NCI-H526 treated with DMSO at 0.1 percent for 48 hours (cell line): ENCODE measurements around the gene NHSL2.

ENCODE experiments used
- DNase-seq: peaks from one replicate; lab custom pipeline; 2025; lab: John Stamatoyannopoulos, UW

Gene NHSL2

DNA sequence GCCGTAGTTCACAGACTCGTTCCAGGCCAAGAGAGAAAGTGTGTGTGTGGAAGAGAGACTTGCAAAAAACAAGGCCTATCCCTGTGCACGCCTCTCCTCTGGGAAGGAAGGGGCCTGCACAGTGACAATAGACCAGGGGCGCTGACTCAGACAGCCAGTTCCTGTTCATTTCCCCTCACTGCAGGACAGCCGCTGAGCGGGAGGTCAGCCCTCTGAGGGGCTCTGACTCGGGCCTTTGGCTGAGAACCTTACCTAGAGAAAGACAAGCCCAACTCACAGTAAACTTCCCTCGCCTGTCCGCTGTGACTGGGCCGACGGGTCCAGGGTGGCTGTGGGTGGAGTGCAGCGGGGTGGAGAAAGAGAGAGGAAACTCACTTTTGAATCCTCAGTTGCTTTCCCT is 169.0 kb downstream of the NHSL2 start:
- no peak for DNase-seq

DNA sequence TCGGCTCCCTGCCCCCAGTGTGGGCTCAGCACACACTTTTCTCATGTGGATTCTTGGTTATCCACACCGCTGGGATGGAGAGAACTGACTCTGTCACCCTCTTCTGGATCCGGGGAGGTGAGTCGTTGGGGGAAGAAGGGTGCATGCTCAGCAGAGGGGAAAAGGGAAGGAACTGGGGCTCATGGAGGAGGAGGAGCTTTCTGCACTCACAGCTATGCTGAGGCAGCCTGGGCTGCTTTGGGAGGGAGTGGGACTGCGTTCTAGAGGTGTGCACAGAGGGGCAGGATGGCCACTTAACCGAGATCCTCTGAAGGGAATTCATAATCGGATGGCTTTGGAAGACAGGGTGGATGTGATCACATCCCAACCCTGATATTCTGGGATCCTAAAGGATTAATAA is 169.5 kb downstream of the NHSL2 start:
- no peak for DNase-seq

DNA sequence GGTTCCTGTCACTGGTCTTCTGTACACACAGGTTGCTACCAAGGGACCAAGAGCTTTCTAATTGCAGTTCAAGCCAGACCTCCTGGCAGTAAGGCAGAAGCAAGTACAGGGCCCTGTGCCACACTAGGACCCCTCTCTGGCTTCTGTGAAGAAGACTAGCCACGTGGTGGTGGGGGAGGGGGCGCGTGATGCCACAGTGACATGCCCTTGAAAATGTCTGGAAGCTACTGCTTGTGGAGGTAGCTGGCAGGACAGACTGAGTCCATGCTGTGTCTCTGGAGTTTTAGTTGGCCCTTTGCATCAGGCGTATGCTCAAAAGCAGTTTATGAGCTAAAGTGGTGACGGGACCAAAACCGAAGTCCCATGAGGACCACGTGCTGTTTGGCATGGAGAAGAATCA is 170.2 kb downstream of the NHSL2 start:
- no peak for DNase-seq

GRCh38 chrX:72081605-72082320 is 171.1 kb downstream of the NHSL2 start:
- no peak for DNase-seq

GRCh38 chrX:72083291-72083690 is 172.6 kb downstream of the NHSL2 start:
- DNase-seq: no peak

DNA sequence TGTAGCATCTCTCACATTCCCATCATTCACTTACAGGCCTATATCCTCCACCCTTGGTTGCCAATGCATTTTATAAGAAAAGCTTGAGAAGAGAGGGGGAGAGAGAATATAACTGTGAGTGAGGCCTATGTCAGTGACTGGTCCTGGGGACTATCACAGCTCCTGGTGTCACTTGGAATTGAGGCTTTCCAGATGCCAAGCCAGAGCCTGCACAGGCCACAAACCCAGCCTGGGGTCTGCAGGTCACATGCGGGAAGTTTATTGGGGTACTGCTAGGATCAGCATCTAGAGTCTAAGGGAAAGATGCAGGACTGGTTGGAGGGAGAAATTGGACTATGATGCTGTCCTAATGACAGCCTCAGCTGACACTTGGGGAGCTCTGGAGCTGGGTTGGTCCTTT is 173.5 kb downstream of the NHSL2 start:
- no peak for DNase-seq

GRCh38 chrX:72086995-72087394 is 176.3 kb downstream of the NHSL2 start:
- DNase-seq: no peak

GRCh38 chrX:72088761-72089160 is 178.1 kb downstream of the NHSL2 start:
- no peak for DNase-seq

DNA sequence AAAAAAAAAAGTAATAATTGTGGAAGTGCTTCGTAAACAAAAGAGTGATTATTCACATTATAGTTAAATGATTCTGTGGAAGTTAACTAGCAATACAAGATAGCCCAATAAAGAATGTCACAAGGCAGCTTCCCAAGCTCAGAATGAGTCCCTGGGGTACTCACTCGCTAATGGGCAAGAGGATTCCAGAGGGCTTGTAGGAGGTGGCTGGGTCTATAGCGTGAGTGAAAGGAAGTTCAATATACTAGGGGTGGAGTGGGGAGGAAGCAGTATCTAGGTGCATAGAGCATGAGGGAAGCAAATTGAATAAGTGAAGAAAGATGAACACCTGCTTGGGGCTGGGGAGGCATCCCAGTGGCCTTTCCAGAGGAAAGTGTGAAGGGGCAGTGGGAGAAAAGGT is 178.6 kb downstream of the NHSL2 start:
- DNase-seq: no peak

GRCh38 chrX:72094894-72095293 is 184.2 kb downstream of the NHSL2 start:
- no peak for DNase-seq

DNA sequence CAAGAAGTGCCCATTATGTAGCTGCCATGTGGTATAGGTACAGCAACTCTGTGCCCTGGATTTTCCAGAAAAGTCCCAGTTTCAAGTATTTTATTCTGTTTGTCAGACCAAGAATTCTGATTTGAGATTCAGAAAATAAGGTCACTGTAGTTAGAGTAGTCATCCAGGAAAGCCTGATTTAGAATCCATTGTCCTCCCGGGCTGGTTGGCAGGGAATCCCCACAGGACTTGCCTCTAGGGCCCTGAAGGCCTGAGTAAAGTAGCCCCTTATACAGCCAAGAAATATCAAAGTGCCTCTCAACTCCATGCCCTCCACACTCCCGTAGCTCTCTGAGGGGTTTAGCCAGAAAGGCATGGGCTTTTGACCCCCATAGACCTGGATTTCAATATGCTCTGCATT is 184.7 kb downstream of the NHSL2 start:
- DNase-seq: no peak

- DNase-seq: no peak
Measured at GRCh38 chrX:72097098-72097497, 186.5 kb downstream of the NHSL2 start.

DNA sequence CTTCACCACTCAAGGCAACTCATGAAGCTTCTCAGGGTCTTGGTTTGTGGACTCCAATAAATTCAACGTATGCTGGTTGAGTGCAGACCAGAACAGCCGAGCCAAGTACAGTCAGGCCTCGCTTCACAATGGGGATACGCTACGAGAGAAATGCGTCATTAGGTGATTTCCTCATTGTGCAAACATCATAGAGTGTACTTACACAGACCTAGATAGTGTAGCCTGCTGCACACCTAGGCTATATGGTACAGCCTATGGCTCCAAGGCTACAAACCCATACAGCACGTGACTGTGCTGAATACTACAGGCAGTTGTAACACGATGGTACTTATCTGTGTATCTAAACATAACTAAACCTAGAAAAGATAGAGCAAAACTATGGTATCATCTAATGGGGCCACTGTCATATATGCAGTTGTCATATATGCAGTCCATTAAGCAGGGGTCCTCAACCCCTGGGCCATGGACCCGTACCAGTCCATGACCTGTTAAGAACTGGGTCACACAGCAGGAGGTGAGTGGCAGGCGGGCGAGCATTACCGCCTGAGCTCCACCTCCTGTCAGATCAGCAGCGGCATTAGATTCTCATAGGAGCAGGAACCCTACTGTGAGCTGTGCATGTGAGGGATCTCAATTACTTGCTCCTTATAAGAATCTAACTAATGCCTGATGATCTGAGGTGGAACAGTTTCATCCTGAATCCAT is 189.6 kb downstream of the NHSL2 start:
- DNase-seq: no peak

- DNase-seq: no peak
Measured at GRCh38 chrX:72100824-72101351, 190.2 kb downstream of the NHSL2 start.

- DNase-seq: no peak
Measured at GRCh38 chrX:72101597-72102037, 191.0 kb downstream of the NHSL2 start.

DNA sequence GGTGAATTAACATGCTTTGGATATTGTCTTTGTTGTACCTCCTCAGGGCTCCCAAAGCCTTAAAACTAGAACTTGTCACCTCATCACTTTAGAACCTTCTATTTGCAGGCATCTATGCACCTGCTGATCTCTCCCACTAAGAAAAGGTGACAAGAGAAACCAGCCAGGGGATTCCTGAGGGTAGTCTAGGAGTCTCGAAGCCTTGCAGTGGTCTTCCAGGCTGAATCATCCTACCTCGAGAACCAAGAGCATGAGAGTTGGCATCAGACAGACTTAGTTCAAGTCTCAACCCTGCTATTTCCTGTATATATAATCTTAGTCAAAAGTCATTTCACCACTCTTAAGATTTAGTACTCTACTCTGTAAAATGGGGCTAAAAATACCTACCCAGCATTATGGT is 191.5 kb downstream of the NHSL2 start:
- DNase-seq: no peak

GRCh38 chrX:72102760-72103159 is 192.1 kb downstream of the NHSL2 start:
- DNase-seq: no peak

GRCh38 chrX:72105436-72105835 is 194.8 kb downstream of the NHSL2 start:
- no peak for DNase-seq

GRCh38 chrX:72107320-72107719 is 196.7 kb downstream of the NHSL2 start:
- no peak for DNase-seq

GRCh38 chrX:72107841-72108595 is 197.4 kb downstream of the NHSL2 start:
- DNase-seq: no peak

GRCh38 chrX:72108666-72109065 is 198.0 kb downstream of the NHSL2 start:
- no peak for DNase-seq

DNA sequence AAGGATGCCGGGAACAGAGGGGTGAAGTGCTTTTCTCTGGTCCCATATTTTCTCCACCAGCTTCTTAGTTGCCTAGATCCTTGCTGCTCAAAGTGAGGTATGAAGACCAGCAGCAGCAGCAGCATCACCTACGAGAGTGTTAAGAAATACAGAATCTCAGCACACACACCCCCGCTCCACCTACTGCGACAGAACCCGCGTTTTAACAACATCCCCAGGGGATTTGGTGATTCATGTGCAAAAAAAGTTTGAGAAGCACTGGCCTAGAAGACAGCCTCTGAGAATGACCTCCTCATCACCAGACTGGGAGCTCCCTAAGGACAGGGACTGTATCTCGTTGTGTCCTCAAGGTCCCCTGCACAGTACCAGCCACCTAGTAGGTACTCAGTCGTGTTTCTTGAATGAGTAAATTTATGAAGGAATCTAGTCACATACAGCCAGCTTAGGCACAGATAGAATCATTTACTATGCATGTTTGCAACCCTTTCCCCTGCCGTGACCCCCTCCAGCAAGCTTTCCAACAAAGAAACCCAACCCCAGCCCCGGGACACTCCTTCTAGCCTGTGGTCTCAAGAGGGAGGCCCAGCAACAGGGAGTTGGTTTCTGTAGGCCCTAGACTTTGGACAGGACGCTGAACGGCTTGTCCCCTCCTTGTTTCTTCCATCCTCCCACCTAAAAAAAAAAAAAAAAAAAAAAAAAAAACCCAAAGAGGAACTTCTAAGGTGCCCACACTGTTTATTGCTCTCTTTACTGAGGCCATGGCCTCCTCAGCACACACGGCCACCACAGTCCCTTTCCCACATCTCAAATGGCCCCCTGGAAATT is 199.6 kb downstream of the NHSL2 start:
- DNase-seq: no peak
